Neural progenitor cell (in vitro differentiated cells): ENCODE measurements around the gene HDDC2.

Experiments
- CTCF ChIP-seq: fragments of 200-600 bp; sonication (generic); IDR thresholded peaks from 2 replicates; pipeline ENCODE4 v1.5.1; 2017; ENCODE audit warnings: antibody characterized with exemption, mild to moderate bottlenecking
- EZH2 ChIP-seq: fragments of 200-600 bp; sonication (generic); IDR thresholded peaks from 2 replicates; pipeline ENCODE4 v1.6.1; 2017; ENCODE audit warnings: antibody characterized with exemption, mild to moderate bottlenecking, moderate library complexity

- TF ChIP-seq CTCF (no peak), EZH2 (no peak)
These were observed 32.3 kb downstream of the HDDC2 start for GRCh38 chr6:125269328-125269985.
